ENCODE measurements around the gene NAT8L.

Gene NAT8L

GRCh38 chr4:2062808-2063524, 3.8 kb downstream of the NAT8L start:
- in situ Hi-C loops (cut with HindIII; ENCODE audit: low sequenced_read_pairs) = loop anchor here (5.0 kb wide), 2 partner anchors 44 to 74 kb away; no protein-coding TSS in a partner anchor

- in situ Hi-C loops (cut with HindIII; ENCODE audit: low sequenced_read_pairs) = loop anchor here (5.0 kb wide), 2 partner anchors 44 to 74 kb away; no protein-coding TSS in a partner anchor
These were observed 4.6 kb downstream of the NAT8L start for GRCh38 chr4:2063557-2064275.

- in situ Hi-C loops (cut with HindIII; ENCODE audit: low sequenced_read_pairs) = loop anchor here (5.0 kb wide), 2 partner anchors 43 to 73 kb away; no protein-coding TSS in a partner anchor
These were observed 5.3 kb downstream of the NAT8L start for GRCh38 chr4:2064276-2064991.

- in situ Hi-C loops (cut with HindIII; ENCODE audit: low sequenced_read_pairs) = no loop called here
These were observed 6.2 kb downstream of the NAT8L start for GRCh38 chr4:2065106-2065930.

GRCh38 chr4:2066011-2066551, 7.0 kb downstream of the NAT8L start:
- in situ Hi-C loops (cut with HindIII; ENCODE audit: low sequenced_read_pairs) = no loop called here

- in situ Hi-C loops (cut with HindIII; ENCODE audit: low sequenced_read_pairs) = no loop called here
These were observed 7.7 kb downstream of the NAT8L start for GRCh38 chr4:2066571-2067445.

GRCh38 chr4:2067446-2068197, 8.5 kb downstream of the NAT8L start:
- in situ Hi-C loops (cut with HindIII; ENCODE audit: low sequenced_read_pairs) = no loop called here

- in situ Hi-C loops (cut with HindIII; ENCODE audit: low sequenced_read_pairs) = no loop called here
These were observed 9.0 kb downstream of the NAT8L start for GRCh38 chr4:2068198-2068470.

GRCh38 chr4:2068566-2068965, 9.4 kb downstream of the NAT8L start:
- in situ Hi-C loops (cut with HindIII; ENCODE audit: low sequenced_read_pairs) = no loop called here

GRCh38 chr4:2069161-2069971, 10.2 kb downstream of the NAT8L start:
- in situ Hi-C loops (cut with HindIII; ENCODE audit: low sequenced_read_pairs) = no loop called here

GRCh38 chr4:2069986-2070385, 10.9 kb downstream of the NAT8L start:
- in situ Hi-C loops (cut with HindIII; ENCODE audit: low sequenced_read_pairs) = loop anchor here (5.0 kb wide), 1 partner anchor 97 kb away; no protein-coding TSS in a partner anchor

GRCh38 chr4:2070421-2071251, 11.5 kb downstream of the NAT8L start:
- in situ Hi-C loops (cut with HindIII; ENCODE audit: low sequenced_read_pairs) = loop anchor here (5.0 kb wide), 1 partner anchor 97 kb away; no protein-coding TSS in a partner anchor

- in situ Hi-C loops (cut with HindIII; ENCODE audit: low sequenced_read_pairs) = loop anchor here (5.0 kb wide), 1 partner anchor 96 kb away; no protein-coding TSS in a partner anchor
These were observed 12.3 kb downstream of the NAT8L start for GRCh38 chr4:2071252-2071911.

GRCh38 chr4:2071912-2072867, 13.1 kb downstream of the NAT8L start:
- in situ Hi-C loops (cut with HindIII; ENCODE audit: low sequenced_read_pairs) = loop anchor here (5.0 kb wide), 1 partner anchor 95 kb away; no protein-coding TSS in a partner anchor

Measured in endothelial cell of hepatic sinusoid (primary cell).